Stimulated activated CD4-positive, alpha-beta T cell treated with anti-CD3 and anti-CD28 coated beads, Interleukin-12 subunit alpha, Interleukin-12 subunit beta, amount 100 ng/mL, for 24 hours (primary cell): ENCODE data around the gene MAP2.
A peak's percentile ranks its signal among the peaks of the same experiment; 100 is the strongest.

ENCODE experiments used
- DNase-seq, 2 experiments: peaks; one replicate each; pipeline ENCODE4 v3.0.0-alpha.2; 2020; ENCODE audit warnings: low read depth in 2 of 2

The MAP2 gene, protein sequence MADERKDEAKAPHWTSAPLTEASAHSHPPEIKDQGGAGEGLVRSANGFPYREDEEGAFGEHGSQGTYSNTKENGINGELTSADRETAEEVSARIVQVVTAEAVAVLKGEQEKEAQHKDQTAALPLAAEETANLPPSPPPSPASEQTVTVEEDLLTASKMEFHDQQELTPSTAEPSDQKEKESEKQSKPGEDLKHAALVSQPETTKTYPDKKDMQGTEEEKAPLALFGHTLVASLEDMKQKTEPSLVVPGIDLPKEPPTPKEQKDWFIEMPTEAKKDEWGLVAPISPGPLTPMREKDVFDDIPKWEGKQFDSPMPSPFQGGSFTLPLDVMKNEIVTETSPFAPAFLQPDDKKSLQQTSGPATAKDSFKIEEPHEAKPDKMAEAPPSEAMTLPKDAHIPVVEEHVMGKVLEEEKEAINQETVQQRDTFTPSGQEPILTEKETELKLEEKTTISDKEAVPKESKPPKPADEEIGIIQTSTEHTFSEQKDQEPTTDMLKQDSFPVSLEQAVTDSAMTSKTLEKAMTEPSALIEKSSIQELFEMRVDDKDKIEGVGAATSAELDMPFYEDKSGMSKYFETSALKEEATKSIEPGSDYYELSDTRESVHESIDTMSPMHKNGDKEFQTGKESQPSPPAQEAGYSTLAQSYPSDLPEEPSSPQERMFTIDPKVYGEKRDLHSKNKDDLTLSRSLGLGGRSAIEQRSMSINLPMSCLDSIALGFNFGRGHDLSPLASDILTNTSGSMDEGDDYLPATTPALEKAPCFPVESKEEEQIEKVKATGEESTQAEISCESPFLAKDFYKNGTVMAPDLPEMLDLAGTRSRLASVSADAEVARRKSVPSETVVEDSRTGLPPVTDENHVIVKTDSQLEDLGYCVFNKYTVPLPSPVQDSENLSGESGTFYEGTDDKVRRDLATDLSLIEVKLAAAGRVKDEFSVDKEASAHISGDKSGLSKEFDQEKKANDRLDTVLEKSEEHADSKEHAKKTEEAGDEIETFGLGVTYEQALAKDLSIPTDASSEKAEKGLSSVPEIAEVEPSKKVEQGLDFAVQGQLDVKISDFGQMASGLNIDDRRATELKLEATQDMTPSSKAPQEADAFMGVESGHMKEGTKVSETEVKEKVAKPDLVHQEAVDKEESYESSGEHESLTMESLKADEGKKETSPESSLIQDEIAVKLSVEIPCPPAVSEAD (N-terminal part only)

DNA sequence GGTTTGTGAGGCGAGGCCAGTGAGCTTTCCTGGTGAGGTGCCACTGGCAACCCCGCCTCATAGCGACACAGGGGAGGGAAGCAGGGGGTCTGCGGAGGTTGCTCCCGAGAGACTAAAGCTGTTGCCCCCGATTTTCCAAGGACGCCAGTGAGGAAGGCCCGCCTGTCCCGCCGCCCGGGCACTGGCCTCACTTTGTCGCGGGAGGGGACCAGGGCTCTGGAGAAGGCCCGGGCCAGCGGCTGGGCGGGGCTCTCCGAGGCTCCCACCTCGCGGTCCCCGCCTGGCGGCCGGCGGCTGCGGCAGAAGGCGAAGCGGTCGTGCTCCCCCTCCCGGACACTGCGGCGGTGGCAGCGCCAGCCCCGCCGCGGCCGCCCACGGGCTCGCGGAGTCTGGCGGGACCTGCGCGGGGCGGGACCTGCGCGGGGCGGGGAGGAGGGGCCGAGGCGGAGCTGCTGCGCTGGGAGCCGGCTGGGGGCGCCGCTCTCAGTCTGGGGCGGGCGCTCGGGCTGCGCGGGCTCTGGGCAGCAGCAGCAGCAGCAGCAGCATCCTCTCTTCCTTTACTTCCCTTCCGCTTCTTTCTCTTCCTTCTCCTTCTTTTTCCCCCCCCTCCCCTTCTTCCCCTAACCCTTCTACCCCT, at the start of gene MAP2:
TSS of gene MAP2 (plus strand) at position 486 of the 637 bp plus-strand sequence. CDS start 229,124 bp downstream, outside the sequence.
- DNase-seq, result peak; percentile 20 to 58

DNA sequence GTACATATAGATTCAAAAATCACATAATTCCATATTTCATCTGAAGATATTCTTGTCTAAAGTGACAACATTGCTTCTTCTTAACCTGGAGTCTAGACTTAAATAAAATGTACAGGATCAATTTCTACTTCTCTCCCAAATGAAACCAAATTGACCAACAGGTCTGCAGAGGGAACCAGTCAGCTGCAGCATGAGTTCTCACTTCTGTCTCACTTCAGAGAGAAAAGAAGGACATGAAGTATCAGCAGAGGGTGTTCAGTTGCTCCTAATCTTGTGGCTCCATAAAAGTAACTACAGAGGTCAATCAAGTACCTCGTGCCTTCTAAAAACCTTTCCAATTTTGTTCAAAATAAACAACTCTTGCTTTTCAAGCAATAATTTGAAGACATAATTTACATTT, 47.2 kb upstream of the MAP2 start:
- no peak for DNase-seq

DNA sequence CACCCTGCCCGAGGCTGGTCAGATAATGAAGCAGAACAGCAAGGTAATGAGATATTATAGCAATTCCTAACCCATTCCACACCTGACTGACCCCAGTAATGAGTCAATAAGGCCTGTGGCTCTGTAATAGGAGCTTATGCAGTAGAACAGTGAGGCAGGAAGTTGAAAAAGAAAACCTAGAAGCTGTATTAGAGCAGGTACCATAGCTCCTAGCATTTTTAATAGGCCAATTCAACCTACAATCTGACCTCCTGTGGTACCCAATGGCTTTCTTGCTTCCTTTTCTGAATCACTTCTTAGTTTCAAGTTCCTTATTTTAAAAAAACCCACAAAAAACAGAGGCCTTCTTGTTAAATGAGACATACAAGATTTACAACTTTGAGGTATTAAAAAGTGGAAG, 43.6 kb upstream of the MAP2 start:
- DNase-seq, result no peak

DNA sequence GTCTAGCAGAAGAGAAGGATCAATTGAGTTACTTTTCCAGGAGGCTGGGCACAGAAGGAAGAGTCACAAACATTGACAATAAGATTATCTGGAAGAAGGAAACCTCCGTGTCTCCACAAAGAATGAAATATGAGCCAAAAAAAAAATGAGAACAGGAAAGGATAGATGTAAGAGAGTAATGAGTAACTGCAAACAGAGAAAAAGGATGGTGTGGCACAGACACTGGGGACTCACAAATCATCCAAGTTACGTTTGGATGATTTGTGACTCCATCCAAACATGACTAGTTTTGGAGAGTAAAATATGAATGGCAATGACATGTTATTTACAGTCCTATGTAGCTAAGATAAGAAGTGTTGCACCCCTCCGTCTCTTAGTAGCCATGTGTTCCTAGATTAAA, 42.8 kb upstream of the MAP2 start:
- DNase-seq, result no peak

DNA sequence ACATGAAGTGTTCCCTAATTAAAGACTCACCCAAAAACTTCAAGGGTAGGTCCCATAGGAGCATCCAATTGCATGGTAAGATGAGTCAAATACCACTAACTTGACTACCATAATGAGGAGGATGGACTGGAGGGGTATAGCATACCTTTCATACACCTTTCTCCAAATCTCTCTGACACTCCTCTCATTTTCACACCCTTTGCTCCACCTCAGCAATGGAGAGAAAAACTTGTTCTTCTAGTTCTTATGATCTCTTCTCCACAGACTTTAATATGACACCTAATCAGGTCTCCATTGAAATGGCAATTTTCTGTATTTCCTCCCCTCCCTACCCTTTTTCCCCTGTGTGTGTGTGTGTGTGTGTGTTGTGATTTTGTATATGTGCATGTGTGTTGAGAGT, 41.1 kb upstream of the MAP2 start:
- no peak for DNase-seq

DNA sequence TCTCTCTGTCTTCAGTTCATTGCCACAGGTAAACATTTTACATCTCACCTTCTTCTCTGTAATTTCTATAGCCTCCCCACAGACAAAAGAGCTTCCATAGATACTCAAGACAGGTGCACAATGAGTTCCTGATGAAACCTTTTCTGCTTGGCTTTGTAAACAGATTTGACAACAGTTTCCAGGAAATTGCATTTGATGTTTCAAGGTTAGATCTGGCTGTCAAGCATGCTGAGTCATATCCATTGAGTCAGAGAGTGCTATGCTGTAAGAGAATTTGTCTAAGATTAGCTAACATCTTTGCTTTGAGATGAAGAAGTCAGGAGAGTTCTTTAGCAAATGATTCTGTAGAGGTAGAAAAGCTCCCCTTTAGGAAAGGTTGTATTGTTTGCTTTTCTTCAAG, 40.6 kb upstream of the MAP2 start:
- DNase-seq, result no peak

DNA sequence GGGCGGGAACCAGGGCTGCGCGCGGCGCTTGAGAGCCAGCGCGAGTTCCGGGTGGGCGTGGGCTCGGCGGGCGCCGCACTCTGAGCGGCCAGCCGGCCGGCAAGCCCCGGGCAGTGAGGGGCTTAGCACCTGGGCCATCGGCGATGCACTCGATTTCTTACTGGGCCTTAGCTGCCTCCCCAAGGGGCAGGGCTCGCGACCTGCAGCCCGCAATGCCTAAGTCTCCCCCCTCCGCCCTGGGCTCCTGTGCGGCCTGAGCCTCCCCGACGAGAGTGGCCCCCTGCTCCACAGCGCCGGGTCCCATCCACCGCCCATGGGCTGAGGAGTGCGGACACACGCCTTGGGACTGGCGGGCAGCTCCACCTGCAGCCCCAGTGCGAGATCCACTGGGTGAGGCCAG, 36.5 kb upstream of the MAP2 start:
- no peak for DNase-seq

DNA sequence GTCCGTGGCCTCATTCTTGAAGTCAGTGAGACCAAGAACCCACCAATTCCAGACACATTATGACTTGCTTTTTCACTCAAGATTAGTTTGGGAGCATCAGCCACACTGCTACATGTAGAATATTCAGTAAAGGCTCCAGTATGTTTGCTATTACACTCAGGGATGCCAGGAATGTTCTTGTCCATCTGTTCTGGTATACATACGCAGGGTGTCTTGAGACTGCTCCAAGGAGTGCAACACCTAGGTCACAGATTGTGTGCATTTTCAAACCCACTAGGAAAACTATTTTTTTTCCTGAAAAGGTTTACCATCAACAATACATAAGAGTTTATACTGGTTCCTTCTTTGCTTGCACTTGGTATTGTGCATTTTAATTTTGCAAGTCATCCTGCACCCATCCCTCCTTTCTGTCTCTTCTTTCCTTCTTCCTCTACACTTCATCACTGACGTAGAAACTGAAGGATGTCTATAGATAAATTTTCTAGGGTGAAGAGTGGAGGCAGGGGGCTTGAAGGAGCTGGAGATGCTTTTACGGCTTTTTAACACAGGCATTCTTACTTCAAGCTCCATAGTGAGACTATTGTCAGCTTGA, 35.3 kb upstream of the MAP2 start:
- no peak for DNase-seq

DNA sequence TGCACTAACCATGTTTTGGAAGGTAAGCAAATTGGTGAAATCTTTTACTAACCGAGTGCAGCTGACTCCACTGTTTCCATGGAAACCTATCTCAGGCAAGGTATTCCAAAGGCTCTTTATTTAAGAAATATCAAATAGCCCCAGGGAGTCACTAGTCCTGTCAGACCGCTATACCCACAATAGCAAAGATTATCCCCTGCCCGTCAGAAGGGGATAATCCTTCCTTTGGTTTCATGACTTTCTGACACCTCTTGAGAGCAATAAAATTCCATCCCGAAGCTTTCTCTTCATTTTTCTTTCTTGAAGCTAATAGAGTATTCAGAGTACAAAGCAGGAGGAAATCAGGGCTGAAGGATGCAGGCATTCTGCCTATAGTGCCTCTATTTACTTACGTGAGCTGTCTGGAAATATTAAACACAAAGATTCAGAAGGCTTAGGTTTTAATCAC, 34.7 kb upstream of the MAP2 start:
- DNase-seq, result no peak

DNA sequence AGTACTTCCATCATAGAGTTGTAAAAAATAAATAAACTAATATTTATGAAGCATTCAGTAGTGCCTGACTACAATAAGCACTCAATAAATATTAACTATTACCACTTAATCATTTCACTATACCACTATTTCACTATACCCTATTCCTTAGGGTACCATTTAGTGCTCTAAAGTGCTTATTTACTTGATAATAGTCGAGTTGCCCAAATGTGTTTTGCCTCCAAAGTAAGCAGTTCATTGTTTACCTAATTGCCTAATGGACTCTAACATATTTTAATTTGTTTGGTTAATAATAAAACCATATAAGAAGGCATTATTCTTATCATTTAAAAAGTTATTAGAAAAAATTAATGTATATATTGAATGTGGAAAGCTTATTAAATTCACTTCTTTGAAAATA, 33.0 kb upstream of the MAP2 start:
- no peak for DNase-seq

DNA sequence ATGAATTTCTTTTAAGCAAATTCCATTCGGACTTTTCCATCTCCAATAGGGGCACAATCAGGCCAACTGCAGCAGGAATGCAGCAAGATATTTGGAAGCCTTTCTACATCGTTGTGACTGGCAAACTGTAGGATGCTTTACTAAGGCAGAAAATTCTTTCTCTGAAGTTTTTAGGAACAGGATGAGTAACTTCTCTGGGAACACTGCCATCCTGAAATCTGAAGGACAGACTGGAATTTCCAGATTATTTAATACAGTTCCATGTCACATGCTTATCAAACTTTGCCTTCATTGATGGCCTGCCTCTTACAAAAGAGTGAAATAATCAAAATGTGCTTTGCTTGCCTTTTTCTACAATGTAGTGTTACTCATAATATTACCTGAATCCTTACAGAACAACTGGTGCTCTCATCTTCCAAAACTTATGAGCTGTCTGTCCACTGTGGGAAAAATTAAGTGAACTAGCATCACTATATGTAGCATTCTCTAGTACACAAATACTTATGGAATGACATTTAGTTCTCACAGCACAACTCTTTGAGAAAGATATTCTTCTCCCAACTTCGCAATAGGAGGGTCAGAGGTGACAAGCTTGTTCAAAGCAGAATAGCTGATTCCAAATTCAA, 32.0 kb upstream of the MAP2 start:
- no peak for DNase-seq

DNA sequence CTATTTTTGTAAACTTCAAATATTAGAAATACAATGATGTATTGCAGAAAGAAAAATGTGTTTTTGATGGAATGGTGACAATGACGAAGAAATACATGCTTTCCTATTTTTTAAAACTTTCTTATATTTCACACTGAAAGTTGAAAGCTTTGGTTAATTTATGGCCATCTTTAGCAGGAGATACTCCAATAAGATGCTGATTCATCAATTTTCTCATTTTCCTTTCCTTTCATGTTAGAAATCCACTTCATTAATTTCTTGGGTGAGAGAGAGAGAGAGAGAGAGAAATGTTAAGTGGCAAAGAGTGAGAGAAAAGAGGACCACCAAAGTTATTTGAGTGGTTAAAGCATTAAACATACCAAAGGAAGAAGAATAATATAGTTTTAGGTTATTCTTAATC, 28.6 kb upstream of the MAP2 start:
- no peak for DNase-seq

DNA sequence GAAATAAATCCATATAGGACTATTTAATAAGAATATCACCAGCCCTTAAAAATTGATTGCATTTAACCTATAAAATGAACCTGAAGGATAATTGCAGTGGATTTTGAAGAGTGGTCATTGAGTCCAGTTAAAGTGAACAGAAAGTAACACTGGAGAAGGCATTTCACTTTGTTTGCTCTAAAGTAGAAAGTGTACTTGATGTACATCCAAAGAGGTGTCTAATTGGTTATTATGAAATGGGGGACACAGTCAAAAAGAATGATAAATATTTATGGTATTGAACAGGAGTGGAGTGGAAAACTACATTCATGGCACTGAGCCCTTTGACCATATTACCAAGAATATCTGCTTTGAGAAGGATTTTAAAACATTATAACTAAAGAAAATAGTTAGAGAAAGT, 28.2 kb upstream of the MAP2 start:
- no peak for DNase-seq

DNA sequence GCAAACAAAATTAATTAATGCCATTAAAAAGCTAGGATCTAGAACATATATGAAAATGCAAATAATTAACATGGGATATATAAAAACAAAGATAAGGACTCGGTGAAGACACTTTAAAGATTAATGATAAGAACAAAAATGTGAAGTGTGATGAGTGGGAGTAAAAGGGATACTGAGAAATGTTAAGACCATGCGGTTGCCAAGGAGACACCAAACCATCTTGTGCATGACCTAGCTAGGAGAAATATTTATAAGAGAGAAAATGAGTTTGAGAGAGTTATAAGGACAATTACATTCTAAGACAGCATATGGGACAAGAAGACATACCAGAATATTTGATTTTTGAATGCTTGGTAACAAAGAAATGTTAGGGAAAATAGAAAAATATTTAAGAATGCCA, 25.4 kb upstream of the MAP2 start:
- no peak for DNase-seq

DNA sequence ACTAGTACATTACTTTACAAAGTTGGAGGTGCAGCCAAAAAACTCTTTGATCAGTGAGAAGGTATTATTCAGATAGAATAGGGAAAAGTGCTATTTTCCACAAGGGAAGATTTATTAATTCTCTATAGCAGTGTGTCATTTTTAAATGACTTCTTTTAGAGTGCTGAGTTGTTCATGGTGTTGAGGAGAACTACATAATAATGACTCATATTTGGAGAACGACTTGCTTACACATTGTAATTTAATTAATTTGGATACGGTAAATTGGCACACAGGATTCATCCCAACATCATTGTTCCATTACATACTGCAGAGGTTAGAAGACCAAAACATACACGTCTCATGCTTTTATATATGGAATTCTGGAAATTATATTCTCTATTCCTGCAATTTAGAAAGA, 22.1 kb upstream of the MAP2 start:
- DNase-seq, result no peak

DNA sequence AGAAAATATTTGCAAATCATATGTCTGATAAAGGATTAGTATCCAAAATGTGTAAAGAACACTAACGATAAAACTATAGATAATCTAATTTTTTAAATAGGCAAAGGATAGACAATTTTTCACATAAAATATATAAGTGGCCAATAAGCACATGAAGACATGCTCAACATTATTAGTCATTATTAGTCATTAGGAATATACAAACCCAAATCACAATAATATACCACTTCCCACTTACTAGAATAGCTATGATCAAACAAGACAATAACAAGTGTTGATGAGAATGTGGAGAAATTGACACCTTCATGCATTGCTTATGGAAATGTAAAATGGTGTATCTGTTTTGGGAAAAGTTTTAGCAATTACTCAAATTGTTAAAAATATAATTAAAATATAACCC, 12.6 kb upstream of the MAP2 start:
- no peak for DNase-seq

DNA sequence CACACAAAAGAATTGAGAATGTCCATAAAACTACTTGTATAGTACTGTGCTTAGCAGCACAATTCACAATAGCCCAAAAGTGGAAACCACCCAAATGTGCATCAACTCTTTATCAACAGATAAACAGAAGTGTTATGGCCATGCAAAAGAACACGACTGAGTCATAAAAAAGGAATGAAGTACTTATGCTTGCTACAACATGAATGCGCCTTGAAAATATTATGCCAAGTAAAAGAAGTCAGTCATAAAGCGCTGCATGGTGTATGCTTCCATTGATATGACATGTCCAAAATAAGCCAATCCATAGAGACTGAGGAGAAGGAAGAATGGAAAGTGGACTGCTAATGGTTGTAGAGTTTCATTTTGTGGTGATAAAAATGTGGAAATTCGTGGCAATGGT, 12.1 kb upstream of the MAP2 start:
- no peak for DNase-seq

DNA sequence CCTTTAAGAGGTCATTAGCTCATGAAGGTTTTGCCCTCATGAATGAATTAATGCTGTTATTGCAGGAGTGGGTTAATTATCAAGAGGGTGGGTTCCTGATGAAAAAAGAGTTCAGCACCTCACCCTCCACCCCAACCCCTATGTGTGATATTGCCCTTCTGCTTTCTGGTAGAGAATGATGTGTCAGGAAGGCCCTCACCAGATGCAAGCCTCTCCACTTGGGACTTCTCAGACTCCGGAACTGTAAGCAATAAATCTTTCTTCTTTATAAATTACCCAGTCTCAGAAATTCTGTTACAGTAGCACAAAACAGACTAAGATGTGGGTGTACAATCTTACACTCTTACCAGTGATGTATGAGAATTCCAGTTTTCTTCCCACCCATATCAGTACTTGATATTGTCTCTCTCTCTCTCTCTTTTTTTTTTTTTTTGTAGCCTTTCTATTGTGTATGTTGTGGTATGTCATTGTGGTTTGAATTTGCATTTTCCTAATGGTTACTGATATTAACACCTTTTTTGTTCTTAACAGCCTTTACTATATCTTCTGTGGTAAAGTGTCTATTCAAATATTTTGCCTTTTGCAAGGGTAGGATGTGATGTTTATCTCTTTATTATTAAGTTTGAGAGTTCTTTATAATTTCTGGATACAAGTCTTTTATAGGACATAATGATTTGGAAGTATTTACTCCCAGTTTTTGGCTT, 10.4 kb upstream of the MAP2 start:
- DNase-seq, result no peak

DNA sequence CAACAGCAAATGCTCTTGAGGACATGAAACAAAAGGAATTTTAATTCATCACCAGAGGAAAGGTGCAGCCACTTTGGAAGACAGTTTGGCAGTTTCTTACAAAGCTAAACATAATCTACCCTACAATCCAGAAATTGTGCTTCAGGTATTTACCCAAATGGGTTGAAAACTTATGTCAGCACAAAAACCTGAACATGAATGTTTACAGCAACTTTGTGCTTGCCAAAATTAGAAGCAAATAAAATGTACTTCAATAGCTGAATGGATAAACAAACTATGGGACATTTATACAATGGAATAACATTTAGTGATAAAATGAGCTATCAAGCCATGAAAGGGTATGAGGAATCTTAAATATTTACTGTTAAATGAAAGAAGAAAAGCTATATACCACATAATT, 6.9 kb upstream of the MAP2 start:
- DNase-seq, result no peak

DNA sequence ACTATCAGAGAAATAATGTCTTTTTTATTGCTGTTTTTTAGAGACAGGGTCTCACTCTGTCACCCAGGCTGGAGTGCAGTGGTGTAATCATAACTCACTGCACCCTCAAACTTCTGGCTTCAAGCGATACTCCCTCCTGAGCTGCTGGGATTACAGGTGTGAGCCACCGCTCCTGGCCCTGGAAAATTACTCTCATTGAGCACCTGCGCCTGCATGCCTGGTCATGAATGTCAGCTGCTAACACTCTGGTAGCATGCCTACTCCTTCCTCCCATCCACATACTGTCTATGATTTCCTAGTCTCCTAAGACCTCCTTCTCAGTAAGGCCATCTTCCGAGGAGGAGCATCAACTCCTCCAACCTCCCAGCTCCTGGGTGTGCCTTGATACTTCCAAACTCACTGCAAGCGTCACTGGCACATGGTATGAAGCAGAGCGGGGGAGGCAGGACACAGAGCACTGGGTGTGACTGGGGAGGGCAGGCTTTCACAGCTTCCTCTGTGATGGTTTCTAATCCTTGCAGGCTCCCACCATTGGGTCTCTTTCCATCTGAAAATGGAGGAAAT, 1.6 kb upstream of the MAP2 start:
- DNase-seq, result no peak
